Adipose tissue (tissue), 3 donors: Measurements from ENCODE around the gene SOX15. TPM values are rescaled to one million over a fixed set of nuclear protein-coding genes. Genes with fewer than 3 reads are reported as not detected.
"Not testable (repeated sequence)": the region's sequence is repeated elsewhere in the genome, so short reads cannot be mapped to it uniquely, and the experiment has no call there.

Experiments
- H3K27ac ChIP-seq: one replicate; pipeline ENCODE4 v1.5.1; 2013; ENCODE audit warnings: low read depth, low read length
- WGBS, 3 donors: extraction: QIAGEN DNeasy Blood & Tissue Kit; methylation state at CpG; one replicate each; pipeline ENCODE4 v1.1.7; 2013; 5-methylcytosine and 5-hydroxymethylcytosine counted together
- polyA plus RNA-seq, 3 donors: library from polyadenylated mRNA; stranded (reverse); fragments of 200-250 nt; gene quantifications; one replicate each; pipeline ENCODE4 v1.2.3, GENCODE V29; 2013
- donor health status: healthy with polysubstance abuse.
- donor health status: Bipolar disorder and iron deficiency.
- donor health status: healthy.

SOX15 gene
- polyA plus RNA-seq, result 1 to 10 TPM in 1 of 3 donors, under 1 TPM in 2; 0.21 to 2.7 (median 0.46) TPM

DNA sequence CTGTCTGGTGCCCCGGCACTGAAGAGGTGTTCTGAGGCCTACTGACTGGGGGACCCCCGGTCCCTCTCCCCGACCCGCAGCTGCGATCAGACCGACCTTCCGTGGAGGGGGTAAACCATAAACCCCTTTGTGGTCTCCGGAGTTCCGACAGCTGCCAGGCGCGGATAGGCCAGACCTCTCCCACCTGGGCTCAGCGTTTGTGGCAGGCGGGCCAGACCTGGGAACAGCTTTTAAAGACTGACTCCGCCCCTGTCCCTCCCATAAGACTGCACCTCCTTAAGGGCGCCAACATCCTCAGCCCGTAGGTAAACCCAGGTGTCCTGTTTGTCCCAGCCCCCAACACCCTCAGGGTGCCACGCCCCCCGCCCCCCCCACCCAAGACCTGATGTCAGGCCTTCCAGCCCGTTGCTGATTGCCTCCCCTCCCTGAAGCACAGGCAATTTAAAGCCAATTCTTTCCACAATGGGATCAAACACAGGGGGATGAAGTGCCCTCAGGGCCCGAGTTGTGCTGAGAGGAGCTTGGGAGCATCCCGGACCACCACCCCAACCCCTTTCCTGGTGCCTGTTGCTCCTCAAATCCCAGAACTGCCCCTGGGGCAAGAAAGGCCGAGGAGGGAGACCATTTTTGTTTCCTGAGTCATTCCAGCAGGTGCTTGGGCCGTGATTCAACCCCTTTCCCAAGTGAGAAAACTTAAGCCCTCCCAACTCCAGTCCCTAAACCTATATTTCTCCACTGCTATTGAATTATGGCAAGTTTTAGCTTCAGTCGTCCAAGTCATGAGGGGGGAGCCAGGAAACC, at the start of gene SOX15:
SOX15 (minus strand) TSS at position 204 of the 801 bp plus-strand sequence. CDS start 418 bp downstream, outside the sequence.
- WGBS, 3 donors, result 67 to 69% (median 68%) methylated on average over 24 of the region's 24 CpGs

DNA sequence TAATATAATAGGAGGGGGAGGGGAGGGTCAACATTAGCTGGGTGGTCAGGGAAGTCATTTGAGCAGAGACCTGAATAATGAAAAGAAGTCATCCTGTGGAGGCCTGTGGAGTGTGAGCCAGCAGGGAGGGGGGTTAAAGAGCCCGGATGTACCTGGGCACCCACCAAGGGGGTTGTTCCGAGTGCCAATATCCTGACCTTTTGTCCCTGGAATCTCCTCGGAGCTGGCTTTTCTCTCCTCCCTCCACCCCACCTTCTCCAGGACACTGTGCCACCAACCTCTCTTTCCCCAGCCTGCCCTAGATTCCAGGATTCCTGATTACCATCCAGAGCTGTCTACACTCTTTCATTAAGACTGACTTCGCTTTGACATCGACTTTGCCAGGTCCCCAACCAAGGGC, 46.3 kb upstream of the SOX15 start:
- no peak overlapping the region for H3K27ac ChIP-seq
- WGBS, 3 donors, result 59 to 82% (median 76%) methylated on average over 5 of the region's 5 CpGs

More for the DNA sequence above, at the start of gene SOX15:
- H3K27ac ChIP-seq, result no peak within 1 kb of the TSS

DNA sequence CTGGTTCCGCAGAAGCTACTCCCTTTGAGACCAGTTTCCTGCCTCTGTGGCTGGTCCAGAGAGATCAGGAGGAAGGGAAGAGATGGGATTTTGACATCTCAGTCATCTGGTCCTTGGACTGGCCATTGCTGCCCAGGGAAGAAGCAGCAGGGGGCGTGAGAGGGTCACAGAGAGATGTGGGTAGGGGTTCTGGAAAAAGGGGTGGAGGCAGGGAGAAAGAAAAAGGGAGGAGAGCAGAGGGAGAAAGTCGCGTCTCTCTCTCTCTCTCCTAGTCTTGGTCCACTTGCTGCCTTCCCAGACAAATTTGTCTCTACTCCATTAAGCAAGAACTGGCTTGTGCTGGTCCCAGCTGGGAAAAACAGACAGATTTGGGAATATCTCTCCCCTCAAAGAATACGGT, 44.5 kb upstream of the SOX15 start:
- 25 to 44% (median 32%) methylated on average over 5 of the region's 5 CpGs for WGBS, 3 donors
- no peak overlapping the region for H3K27ac ChIP-seq

DNA sequence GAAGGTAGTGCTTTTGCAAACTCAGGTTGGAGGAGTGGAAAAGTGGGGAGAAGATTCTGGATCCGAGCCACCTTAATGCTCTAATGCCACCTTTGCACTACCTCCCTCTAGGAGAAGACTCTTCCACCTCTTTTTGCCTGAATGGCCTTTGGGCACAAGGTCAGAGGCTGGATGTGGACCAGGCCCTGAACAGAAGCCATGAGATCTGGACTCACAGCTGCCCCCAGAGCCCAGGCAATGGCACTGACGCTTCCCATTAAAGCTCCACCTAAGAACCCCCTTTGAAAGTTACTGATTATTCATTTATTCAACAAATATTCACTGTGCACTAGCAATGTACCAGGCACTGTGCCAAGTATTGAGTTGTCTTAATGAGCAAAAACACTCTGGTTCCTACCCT, 43.2 kb upstream of the SOX15 start:
- 69 to 91% (median 76%) methylated on average over 2 of the region's 2 CpGs for WGBS, 3 donors
- H3K27ac ChIP-seq, result no peak overlapping the region

- 34 to 48% (median 44%) methylated on average over 6 of the region's 6 CpGs for WGBS, 3 donors
- H3K27ac ChIP-seq, result no peak overlapping the region
These were observed 42.6 kb upstream of the SOX15 start for GRCh38 chr17:7632492-7632894.

- WGBS, 3 donors, result 45 to 83% (median 80%) methylated on average over 11 of the region's 11 CpGs
- no peak overlapping the region for H3K27ac ChIP-seq
These were observed 41.8 kb upstream of the SOX15 start for GRCh38 chr17:7631398-7632380.

GRCh38 chr17:7629939-7630571, 40.2 kb upstream of the SOX15 start, which contains the start of gene SHBG:
TSS of gene SHBG (plus strand) at chr17:7630135. CDS start at chr17:7630173, 38 bp downstream.
- H3K27ac ChIP-seq, result no peak within 1 kb of the TSS
- WGBS, 3 donors, result 76 to 86% (median 78%) methylated on average over 13 of the region's 13 CpGs

DNA sequence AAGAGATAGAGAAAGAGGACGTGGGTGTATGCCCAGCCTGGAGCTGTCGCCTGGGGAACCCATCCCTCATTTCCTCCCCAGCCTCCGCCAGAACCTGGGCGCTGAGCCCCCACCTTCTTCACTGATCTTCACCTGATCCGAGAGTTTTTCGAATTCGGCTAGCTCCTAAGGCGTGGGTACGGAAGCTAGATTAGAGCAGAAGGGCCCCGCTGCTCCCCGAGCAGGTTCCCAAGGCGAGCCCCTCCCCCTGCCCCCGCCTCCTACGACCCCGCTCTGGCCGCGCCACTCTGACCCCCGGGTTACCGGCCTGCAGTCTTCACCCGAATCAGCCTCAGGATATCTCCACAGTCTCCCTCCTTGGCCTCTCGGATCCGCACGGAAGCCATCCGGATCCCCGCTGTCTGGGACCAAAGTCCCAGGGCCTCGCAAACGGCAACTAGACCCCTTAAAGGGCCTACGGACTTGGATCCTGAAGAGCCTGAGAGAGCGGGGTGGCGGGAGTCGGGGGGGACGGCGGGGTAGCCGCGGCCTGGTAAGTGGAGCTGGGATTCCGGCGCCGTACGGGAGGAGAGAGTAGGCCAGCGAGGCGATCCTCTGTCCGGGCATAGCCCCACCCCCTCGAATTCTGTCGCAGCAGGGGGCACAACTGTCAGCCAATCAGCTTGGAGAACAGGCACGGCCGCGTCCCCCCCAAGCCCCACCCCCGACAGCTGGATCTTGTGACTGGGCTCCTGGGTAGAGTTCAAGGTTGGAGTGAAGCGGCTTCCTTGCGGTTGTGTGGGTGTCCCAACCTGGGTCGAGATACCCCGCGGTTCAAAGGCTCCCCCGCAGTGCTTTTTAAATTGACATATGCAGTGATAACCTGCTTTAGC, 37.6 kb upstream of the SOX15 start, which contains the start of gene SAT2:
SAT2 (minus strand) TSS at position 572 of the 872 bp plus-strand sequence; CDS start at position 386, 186 bp downstream.
- peak within 1 kb of the TSS; percentile 65 for H3K27ac ChIP-seq
- WGBS, 3 donors, result 0% methylated on average over 54 of the region's 54 CpGs

GRCh38 chr17:7626956-7627249, 37.0 kb upstream of the SOX15 start:
- peak overlapping the region; percentile 65 for H3K27ac ChIP-seq
- WGBS, 3 donors, result 12 to 21% (median 17%) methylated on average over 6 of the region's 6 CpGs

GRCh38 chr17:7626307-7626706, 36.4 kb upstream of the SOX15 start:
- 56 to 77% (median 67%) methylated on average over 7 of the region's 7 CpGs for WGBS, 3 donors
- no peak overlapping the region for H3K27ac ChIP-seq

GRCh38 chr17:7625749-7626148, 35.9 kb upstream of the SOX15 start:
- not testable (repeated sequence) for H3K27ac ChIP-seq
- 96 to 98% (median 97%) methylated on average over 16 of the region's 16 CpGs for WGBS, 3 donors

DNA sequence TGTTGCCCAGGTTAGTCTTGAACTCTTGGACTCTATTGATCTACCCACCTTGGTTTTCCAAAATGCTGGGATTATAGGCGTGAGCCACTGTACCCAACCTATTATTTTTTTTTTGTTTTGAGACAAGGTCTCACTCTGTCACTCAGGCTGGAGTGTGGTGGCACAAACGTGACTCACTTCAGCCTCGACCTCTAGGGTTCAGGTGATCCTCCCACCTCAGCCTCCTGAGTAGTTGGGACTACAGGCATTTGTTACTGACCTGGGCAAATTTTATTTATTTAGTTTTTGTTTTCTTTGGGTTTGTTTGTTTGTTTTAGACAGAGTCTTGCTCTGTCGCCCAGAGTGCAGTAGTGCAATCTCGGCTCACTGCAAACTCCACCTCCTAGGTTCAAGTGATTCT, 33.8 kb upstream of the SOX15 start:
- 84 to 90% (median 87%) methylated on average over 5 of the region's 5 CpGs for WGBS, 3 donors
- H3K27ac ChIP-seq, result no peak overlapping the region

DNA sequence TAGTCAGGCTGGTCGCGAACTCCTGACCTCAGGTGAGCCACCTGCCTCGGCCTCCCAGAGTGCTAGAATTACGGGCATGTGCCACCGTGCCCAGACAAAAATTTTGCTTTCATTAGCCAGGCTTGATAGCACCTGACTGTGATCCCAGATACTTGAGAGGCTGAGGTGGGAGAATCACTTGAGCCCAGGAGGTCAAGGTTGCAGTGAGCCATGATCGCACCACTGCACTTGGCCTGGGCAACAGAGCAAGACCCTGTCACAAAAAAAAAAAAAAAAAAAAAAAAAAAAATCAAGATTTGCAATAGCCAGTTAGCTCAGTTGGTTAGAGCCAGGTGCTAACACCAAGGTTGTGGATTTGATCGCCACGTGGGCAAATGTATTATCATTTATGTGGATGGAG, 30.9 kb upstream of the SOX15 start:
- H3K27ac ChIP-seq, result no peak overlapping the region
- WGBS, 3 donors, result 92 to 96% (median 95%) methylated on average over 8 of the region's 8 CpGs

GRCh38 chr17:7618608-7619007, 28.7 kb upstream of the SOX15 start:
- no peak overlapping the region for H3K27ac ChIP-seq
- WGBS, 3 donors, result 71 to 76% (median 75%) methylated on average over 5 of the region's 5 CpGs

DNA sequence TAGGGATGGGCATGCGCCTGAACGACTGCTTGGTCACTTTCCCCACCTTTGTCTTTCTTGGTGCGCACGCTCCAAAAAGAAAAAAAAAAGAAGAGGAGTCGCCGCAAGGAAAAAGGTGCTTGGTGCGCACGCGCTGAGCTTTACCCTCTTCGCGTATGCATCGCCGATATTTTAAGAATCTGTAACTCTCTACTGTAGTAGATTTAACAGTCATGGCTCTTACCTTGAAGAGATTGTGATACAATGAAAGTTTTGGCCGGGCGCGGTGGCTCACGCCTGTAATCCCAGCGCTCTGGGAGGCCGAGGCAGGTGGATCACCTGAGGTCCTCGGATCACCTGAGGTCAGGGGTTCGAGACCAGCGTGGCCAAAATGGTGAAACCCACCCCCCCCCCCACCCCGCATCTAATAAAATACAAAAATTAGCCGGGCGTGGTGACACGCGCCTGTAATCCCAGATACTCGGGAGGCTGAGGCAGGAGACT, 25.4 kb upstream of the SOX15 start:
- H3K27ac ChIP-seq, result no peak overlapping the region
- WGBS, 3 donors, result 5 to 8% (median 6%) methylated on average over 28 of the region's 28 CpGs

GRCh38 chr17:7614425-7615264, 24.8 kb upstream of the SOX15 start, which contains the start of gene FXR2:
TSS of gene FXR2 (minus strand) at chr17:7614897. CDS start at chr17:7614532, 365 bp downstream.
- H3K27ac ChIP-seq, result peak within 1 kb of the TSS; percentile 64
- 0 to 1% (median 0%) methylated on average over 58 to 93 of the region's 93 CpGs for WGBS, 3 donors
